Measurements from ENCODE around the gene RAB3GAP2. TPM values are rescaled to one million over a fixed set of nuclear protein-coding genes. Genes with fewer than 3 reads are reported as not detected.
A peak's percentile ranks its signal among the peaks of the same experiment; 100 is the strongest.
"Not testable (repeated sequence)": the region's sequence is repeated elsewhere in the genome, so short reads cannot be mapped to it uniquely, and the experiment has no call there.

RAB3GAP2 gene
- total and polyA plus RNA-seq, 12 donors: 8.0 to 45.0 (median 30.0) TPM

- Histone ChIP-seq H3K27ac (peak overlapping the region in 3 of 5 donors; percentile 69 to 95 (median 89)), H3K4me3 (peak overlapping the region in 3 of 4 donors; percentile 20 to 83 (median 81)), H3K36me3 (replicated peaks in 1 of 2) (no peaks in the 10 kb centered on the region), H3K27me3 (no peaks in the 10 kb centered on the region), H3K4me1 (replicated peaks in 1 of 2) (peaks cover 9 to 31% of the 10 kb centered on the region in 2 donors), H3K9me3 (replicated peaks in 1 of 3) (no peaks in the 10 kb centered on the region)
- intact Hi-C loops (cut with DNase I): no loop called here
- TF ChIP-seq POLR2A (IDR thresholded peaks at IDR 0.05) (no peak), CTCF (IDR thresholded peaks at IDR 0.05) (no peak)
- no peak for DNase-seq
- WGBS, 4 donors: 2 to 5% (median 3%) methylated on average over 5 of the region's 5 CpGs
Measured at GRCh38 chr1:220272841-220273090, 513 bp upstream of the RAB3GAP2 start.

DNA sequence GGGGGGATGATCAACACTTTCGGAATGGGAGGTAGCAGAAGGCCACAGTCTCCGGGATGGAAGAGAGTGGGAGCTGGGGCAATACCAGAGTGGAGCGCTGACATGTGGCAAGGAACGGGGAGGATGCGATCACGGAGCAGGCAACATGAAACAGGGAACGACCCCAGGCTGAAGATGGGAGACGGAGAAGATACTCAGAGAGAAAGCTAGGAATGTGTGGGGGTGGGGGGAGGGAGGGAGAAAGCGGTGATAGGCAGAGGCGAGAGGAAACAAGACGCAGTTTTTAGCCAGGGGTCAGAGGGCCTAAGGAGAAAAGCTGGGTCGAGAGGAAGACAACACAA lies 577 bp downstream of the RAB3GAP2 start:
- intact Hi-C loops (cut with DNase I): no loop called here
- peak overlapping the region in 4 of 5 donors; percentile 69 to 95 (median 82) for H3K27ac ChIP-seq
- no peaks in the 10 kb centered on the region for H3K9me3 ChIP-seq (replicated peaks in 1 of 3)
- DNase-seq: peak; percentile 14 to 55 (median 21)
- H3K36me3 ChIP-seq (replicated peaks in 1 of 2): peaks cover 0 to 8% of the 10 kb centered on the region in 2 donors
- no peak for TF ChIP-seq POLR2A (IDR thresholded peaks at IDR 0.05)
- TF ChIP-seq CTCF (IDR thresholded peaks at IDR 0.05): no peak
- peaks cover 9 to 31% of the 10 kb centered on the region in 2 donors for H3K4me1 ChIP-seq (replicated peaks in 1 of 2)
- WGBS, 4 donors: 0 to 1% (median 1%) methylated on average over 12 of the region's 12 CpGs
- H3K27me3 ChIP-seq: no peaks in the 10 kb centered on the region
- H3K4me3 ChIP-seq: peak overlapping the region; percentile 31 to 83 (median 80)

- TF ChIP-seq POLR2A (IDR thresholded peaks at IDR 0.05) (no peak), CTCF (IDR thresholded peaks at IDR 0.05) (no peak)
- H3K27me3 ChIP-seq: no peaks in the 10 kb centered on the region
- H3K9me3 ChIP-seq (replicated peaks in 1 of 3): no peaks in the 10 kb centered on the region
- no peak overlapping the region for H3K27ac ChIP-seq
- no peak overlapping the region for H3K4me3 ChIP-seq
- peaks cover 9 to 31% of the 10 kb centered on the region in 2 donors for H3K4me1 ChIP-seq (replicated peaks in 1 of 2)
- intact Hi-C loops (cut with DNase I): no loop called here
- peaks cover 0 to 8% of the 10 kb centered on the region in 2 donors for H3K36me3 ChIP-seq (replicated peaks in 1 of 2)
- 93 to 98% (median 95%) methylated on average over 2 of the region's 2 CpGs for WGBS, 4 donors
- no peak for DNase-seq
Measured at GRCh38 chr1:220269036-220269435, 3.2 kb downstream of the RAB3GAP2 start.

- Histone ChIP-seq H3K4me3 (no peak overlapping the region), H3K4me1 (replicated peaks in 1 of 2) (peaks cover 9 to 27% of the 10 kb centered on the region in 2 donors), H3K27me3 (no peaks in the 10 kb centered on the region), H3K27ac (no peak overlapping the region), H3K9me3 (replicated peaks in 1 of 3) (no peaks in the 10 kb centered on the region), H3K36me3 (replicated peaks in 1 of 2) (peaks cover 0 to 8% of the 10 kb centered on the region in 2 donors)
- TF ChIP-seq CTCF (IDR thresholded peaks at IDR 0.05) (no peak), POLR2A (IDR thresholded peaks at IDR 0.05) (no peak)
- no peak for DNase-seq
- intact Hi-C loops (cut with DNase I): no loop called here
- 92 to 97% (median 96%) methylated on average over 4 of the region's 4 CpGs for WGBS, 4 donors
Measured at GRCh38 chr1:220267630-220268029, 4.6 kb downstream of the RAB3GAP2 start.

DNA sequence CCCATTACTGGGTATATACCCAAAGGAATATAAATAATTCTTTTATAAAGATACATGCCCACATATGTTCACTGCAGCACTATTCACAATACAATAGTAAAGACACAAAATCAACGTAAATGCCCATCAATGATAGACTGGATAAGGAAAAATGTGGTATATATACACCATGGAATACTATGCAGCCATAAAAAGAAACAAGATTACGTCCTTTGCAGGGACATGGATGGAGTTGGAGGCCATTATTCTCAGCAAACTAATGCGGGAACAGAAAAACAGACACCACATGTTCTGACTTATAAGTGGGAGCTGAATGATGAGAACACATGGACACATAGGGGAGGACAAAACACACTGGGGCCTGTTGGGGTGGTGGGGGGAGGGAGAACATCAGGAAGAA lies 12.0 kb downstream of the RAB3GAP2 start:
- H3K27ac ChIP-seq; H3K36me3 ChIP-seq (replicated peaks in 1 of 2); H3K9me3 ChIP-seq (replicated peaks in 1 of 3); intact Hi-C loops (cut with DNase I); H3K4me3 ChIP-seq; H3K27me3 ChIP-seq; DNase-seq; H3K4me1 ChIP-seq (replicated peaks in 1 of 2): not testable (repeated sequence)
- 98 to 100% (median 99%) methylated on average over 3 of the region's 3 CpGs for WGBS, 4 donors

GRCh38 chr1:220259756-220260155 lies 12.5 kb downstream of the RAB3GAP2 start:
- H3K4me1 ChIP-seq (replicated peaks in 1 of 2); DNase-seq; H3K27ac ChIP-seq; H3K4me3 ChIP-seq; H3K36me3 ChIP-seq (replicated peaks in 1 of 2); H3K27me3 ChIP-seq; intact Hi-C loops (cut with DNase I); H3K9me3 ChIP-seq (replicated peaks in 1 of 3): not testable (repeated sequence)

- DNase-seq; H3K9me3 ChIP-seq (replicated peaks in 1 of 3); H3K27ac ChIP-seq; H3K36me3 ChIP-seq (replicated peaks in 1 of 2); H3K27me3 ChIP-seq; intact Hi-C loops (cut with DNase I); H3K4me3 ChIP-seq; H3K4me1 ChIP-seq (replicated peaks in 1 of 2): not testable (repeated sequence)
- 87 to 98% (median 91%) methylated on average over 3 of the region's 3 CpGs for WGBS, 4 donors
Measured at GRCh38 chr1:220256194-220256593, 16.1 kb downstream of the RAB3GAP2 start.
